ENCODE measurements around the gene GPRIN1. TPM values are rescaled to one million over a fixed set of nuclear protein-coding genes. Genes with fewer than 3 reads are reported as not detected.
A peak's percentile ranks its signal among the peaks of the same experiment; 100 is the strongest.
"Not testable (repeated sequence)": the region's sequence is repeated elsewhere in the genome, so short reads cannot be mapped to it uniquely, and the experiment has no call there.

Gene GPRIN1
- total RNA-seq, 2 donors from 2014 or later, result 0.57 to 0.60 TPM

- DNase-seq, result no peak
- Mint-ChIP-seq H3K4me1 (peaks cover 4% of the 10 kb centered on the region), H3K27me3 (peaks cover 10% of the 10 kb centered on the region), H3K4me3 (peak overlapping the region; percentile 82), H3K36me3 (ENCODE audit: low read depth) (no peaks in the 10 kb centered on the region), H3K27ac (no peak overlapping the region)
- no peak for ATAC-seq
- H3K9me3 ChIP-seq (ENCODE audit: control insufficient read depth, low read length, poor library complexity, severe bottlenecking), result no peaks in the 10 kb centered on the region
These were observed 14.5 kb downstream of the GPRIN1 start for GRCh38 chr5:176595386-176595943.

- no peak for ATAC-seq
- peaks cover 4% of the 10 kb centered on the region for H3K4me1 Mint-ChIP-seq
- no peak overlapping the region for H3K4me3 Mint-ChIP-seq
- H3K27me3 Mint-ChIP-seq, result peaks cover 10% of the 10 kb centered on the region
- H3K36me3 Mint-ChIP-seq (ENCODE audit: low read depth), result no peaks in the 10 kb centered on the region
- H3K27ac Mint-ChIP-seq, result peak overlapping the region; percentile 41
- no peak for DNase-seq
- no peaks in the 10 kb centered on the region for H3K9me3 ChIP-seq (ENCODE audit: control insufficient read depth, low read length, poor library complexity, severe bottlenecking)
These were observed 15.4 kb downstream of the GPRIN1 start for GRCh38 chr5:176594554-176594953.

GRCh38 chr5:176593273-176593869 lies 16.6 kb downstream of the GPRIN1 start:
- Mint-ChIP-seq H3K27ac (no peak overlapping the region), H3K36me3 (ENCODE audit: low read depth) (no peaks in the 10 kb centered on the region), H3K27me3 (peaks cover 10% of the 10 kb centered on the region), H3K4me1 (peaks cover 4% of the 10 kb centered on the region), H3K4me3 (no peak overlapping the region)
- ATAC-seq, result no peak
- no peaks in the 10 kb centered on the region for H3K9me3 ChIP-seq (ENCODE audit: control insufficient read depth, low read length, poor library complexity, severe bottlenecking)
- no peak for DNase-seq

GRCh38 chr5:176592573-176592972 lies 17.4 kb downstream of the GPRIN1 start:
- Mint-ChIP-seq H3K4me1 (peaks cover 4% of the 10 kb centered on the region), H3K4me3 (no peak overlapping the region)
- no peak for ATAC-seq

GRCh38 chr5:176591667-176592066 lies 18.3 kb downstream of the GPRIN1 start:
- DNase-seq, ATAC-seq: not testable (repeated sequence)

More at GRCh38 chr5:176592573-176592972, 17.4 kb downstream of the GPRIN1 start:
- Mint-ChIP-seq H3K27ac (no peak overlapping the region), H3K27me3 (peaks cover 10% of the 10 kb centered on the region), H3K36me3 (ENCODE audit: low read depth) (peaks cover 2% of the 10 kb centered on the region)
- no peaks in the 10 kb centered on the region for H3K9me3 ChIP-seq (ENCODE audit: control insufficient read depth, low read length, poor library complexity, severe bottlenecking)
- no peak for DNase-seq

GRCh38 chr5:176590035-176590717 lies 19.8 kb downstream of the GPRIN1 start:
- ATAC-seq, result no peak

More at GRCh38 chr5:176591667-176592066, 18.3 kb downstream of the GPRIN1 start:
- H3K27me3 Mint-ChIP-seq, result peaks cover 10% of the 10 kb centered on the region
- H3K36me3 Mint-ChIP-seq (ENCODE audit: low read depth); H3K4me3 Mint-ChIP-seq; H3K4me1 Mint-ChIP-seq; H3K9me3 ChIP-seq (ENCODE audit: control insufficient read depth, low read length, poor library complexity, severe bottlenecking); H3K27ac Mint-ChIP-seq: not testable (repeated sequence)

GRCh38 chr5:176589039-176589769 lies 20.8 kb downstream of the GPRIN1 start:
- H3K4me3 Mint-ChIP-seq, result no peak overlapping the region

More at GRCh38 chr5:176590035-176590717, 19.8 kb downstream of the GPRIN1 start:
- Mint-ChIP-seq H3K27ac (no peak overlapping the region), H3K27me3 (peaks cover 10% of the 10 kb centered on the region), H3K4me3 (no peak overlapping the region), H3K4me1 (no peaks in the 10 kb centered on the region), H3K36me3 (ENCODE audit: low read depth) (peaks cover 2% of the 10 kb centered on the region)
- no peak for DNase-seq
- H3K9me3 ChIP-seq (ENCODE audit: control insufficient read depth, low read length, poor library complexity, severe bottlenecking), result no peaks in the 10 kb centered on the region

GRCh38 chr5:176588297-176588696 lies 21.7 kb downstream of the GPRIN1 start:
- peaks cover 2% of the 10 kb centered on the region for H3K36me3 Mint-ChIP-seq (ENCODE audit: low read depth)
- DNase-seq, result no peak
- no peak for ATAC-seq
- no peak overlapping the region for H3K4me3 Mint-ChIP-seq
- H3K9me3 ChIP-seq (ENCODE audit: control insufficient read depth, low read length, poor library complexity, severe bottlenecking), result no peaks in the 10 kb centered on the region
- H3K27me3 Mint-ChIP-seq, result no peaks in the 10 kb centered on the region
- H3K4me1 Mint-ChIP-seq, result no peaks in the 10 kb centered on the region
- no peak overlapping the region for H3K27ac Mint-ChIP-seq

More at GRCh38 chr5:176589039-176589769, 20.8 kb downstream of the GPRIN1 start:
- DNase-seq (no peak), ATAC-seq (no peak)
- no peaks in the 10 kb centered on the region for H3K4me1 Mint-ChIP-seq
- H3K27me3 Mint-ChIP-seq, result peaks cover 5% of the 10 kb centered on the region
- H3K36me3 Mint-ChIP-seq (ENCODE audit: low read depth), result peaks cover 2% of the 10 kb centered on the region
- H3K9me3 ChIP-seq (ENCODE audit: control insufficient read depth, low read length, poor library complexity, severe bottlenecking), result no peaks in the 10 kb centered on the region
- H3K27ac Mint-ChIP-seq, result no peak overlapping the region

GRCh38 chr5:176587398-176587797 lies 22.6 kb downstream of the GPRIN1 start:
- Mint-ChIP-seq H3K4me3 (no peak overlapping the region), H3K27ac (no peak overlapping the region), H3K27me3 (no peaks in the 10 kb centered on the region), H3K36me3 (ENCODE audit: low read depth) (peaks cover 2% of the 10 kb centered on the region), H3K4me1 (no peaks in the 10 kb centered on the region)
- DNase-seq (no peak), ATAC-seq (no peak)
- no peaks in the 10 kb centered on the region for H3K9me3 ChIP-seq (ENCODE audit: control insufficient read depth, low read length, poor library complexity, severe bottlenecking)

GRCh38 chr5:176583076-176583475 lies 26.9 kb downstream of the GPRIN1 start:
- no peak for ATAC-seq
- Mint-ChIP-seq H3K36me3 (ENCODE audit: low read depth) (peaks cover 2% of the 10 kb centered on the region), H3K27ac (no peak overlapping the region)

GRCh38 chr5:176581361-176581760 lies 28.6 kb downstream of the GPRIN1 start:
- Mint-ChIP-seq H3K4me1 (peaks cover 2% of the 10 kb centered on the region), H3K27me3 (no peaks in the 10 kb centered on the region), H3K36me3 (ENCODE audit: low read depth) (no peaks in the 10 kb centered on the region), H3K4me3 (no peak overlapping the region), H3K27ac (no peak overlapping the region)
- DNase-seq (no peak), ATAC-seq (no peak)
- H3K9me3 ChIP-seq (ENCODE audit: control insufficient read depth, low read length, poor library complexity, severe bottlenecking), result no peaks in the 10 kb centered on the region

More at GRCh38 chr5:176583076-176583475, 26.9 kb downstream of the GPRIN1 start:
- H3K9me3 ChIP-seq (ENCODE audit: control insufficient read depth, low read length, poor library complexity, severe bottlenecking), result no peaks in the 10 kb centered on the region
- no peak for DNase-seq
- H3K4me1 Mint-ChIP-seq, result no peaks in the 10 kb centered on the region
- no peaks in the 10 kb centered on the region for H3K27me3 Mint-ChIP-seq
- H3K4me3 Mint-ChIP-seq, result no peak overlapping the region

- Mint-ChIP-seq H3K27ac (no peak overlapping the region), H3K36me3 (ENCODE audit: low read depth) (no peaks in the 10 kb centered on the region), H3K4me1 (peaks cover 2% of the 10 kb centered on the region), H3K27me3 (no peaks in the 10 kb centered on the region), H3K4me3 (no peak overlapping the region)
- no peaks in the 10 kb centered on the region for H3K9me3 ChIP-seq (ENCODE audit: control insufficient read depth, low read length, poor library complexity, severe bottlenecking)
- ATAC-seq, result no peak
- DNase-seq, result no peak
These were observed 30.6 kb downstream of the GPRIN1 start for GRCh38 chr5:176579323-176579722.

GRCh38 chr5:176578391-176578808 lies 31.6 kb downstream of the GPRIN1 start:
- peak in 2 of 3 donors; percentile 30 to 33 for DNase-seq
- Mint-ChIP-seq H3K36me3 (ENCODE audit: low read depth) (no peaks in the 10 kb centered on the region), H3K4me3 (no peak overlapping the region), H3K4me1 (peaks cover 6% of the 10 kb centered on the region), H3K27ac (peak overlapping the region; percentile 39), H3K27me3 (no peaks in the 10 kb centered on the region)
- H3K9me3 ChIP-seq (ENCODE audit: control insufficient read depth, low read length, poor library complexity, severe bottlenecking), result no peaks in the 10 kb centered on the region
- ATAC-seq, result peak; percentile 62
